B cell (primary cell): Measurements from ENCODE around the gene ARMC9. TPM values are rescaled to one million over a fixed set of nuclear protein-coding genes. Genes with fewer than 3 reads are reported as not detected.

ENCODE experiments used
- ATAC-seq: fragments of 200-7000 bp; cut with Tn5 transposase; one replicate; pipeline ENCODE4 v1.10.0; 2021; ENCODE audit warnings: low read depth, mild to moderate bottlenecking, moderate number of reproducible peaks, moderate library complexity
- CTCF ChIA-PET: fragments of 350-600 bp; sonication (Branson Sonifier 250); formaldehyde crosslinking; loops from one replicate; lab custom pipeline; 2021; ENCODE audit warnings: antibody characterized with exemption, inconsistent platforms; lab: Charles Lee
- POLR2A ChIA-PET: fragments of 350-600 bp; sonication (Branson Sonifier 250); formaldehyde crosslinking; loops from one replicate; lab custom pipeline; 2021; ENCODE audit warnings: antibody characterized with exemption; lab: Charles Lee
- DNase-seq: peaks from one replicate; pipeline ENCODE4 v3.0.0; 2013
- H2AFZ ChIP-seq: 2 replicates; pipeline ENCODE4 v1.6.1; 2012; ENCODE audit warnings: mild to moderate bottlenecking, low read depth, low read length; ENCODE audit not compliant: insufficient read depth, poor library complexity, severe bottlenecking
- H3K27ac ChIP-seq, 2 donors: 1 replicate in 1 of 2; 2 replicates in 1 of 2; pipeline ENCODE4 v1.5.1; 2012 to 2013; ENCODE audit warnings: low read length in 2 of 2, mild to moderate bottlenecking in 2 of 2, moderate library complexity in 1 of 2
- H3K27me3 ChIP-seq, 4 experiments: fragments of 200-600 bp in 1 of 4; sonication (generic) in 1 of 4; replicated peaks in 1 of 4; 1 replicate in 2 of 4; 2 replicates in 2 of 4; pipeline versions ENCODE4 v1.6.1 to v1.7.0; 2013 to 2016; ENCODE audit warnings: low read length in 3 of 4, mild to moderate bottlenecking in 2 of 4, mixed read lengths in 1 of 4, moderate library complexity in 1 of 4; ENCODE audit not compliant: insufficient read depth in 4 of 4, control insufficient read depth in 3 of 4; ENCODE audit errors: control extremely low read depth in 1 of 4
- H3K36me3 ChIP-seq, 2 experiments: replicated peaks in 1 of 2; 1 replicate in 1 of 2; 2 replicates in 1 of 2; pipeline versions ENCODE4 v1.6.1 to v1.7.1; 2013; ENCODE audit warnings: low read length in 1 of 2; ENCODE audit not compliant: insufficient read depth in 2 of 2, control insufficient read depth in 1 of 2; ENCODE audit errors: control extremely low read depth in 1 of 2, extremely low read depth in 1 of 2
- H3K4me1 ChIP-seq, 2 donors: fragments of 200-600 bp in 1 of 2; sonication (generic) in 1 of 2; 1 replicate in 1 of 2; 2 replicates in 1 of 2; pipeline versions ENCODE4 v1.5.1 to v1.6.1; 2013 to 2017; ENCODE audit warnings: low read length in 2 of 2; ENCODE audit not compliant: control insufficient read depth in 2 of 2, insufficient read depth in 2 of 2
- H3K4me2 ChIP-seq: replicated peaks from 2 replicates; pipeline ENCODE3; 2012; ENCODE audit warnings: mild to moderate bottlenecking, low read depth, low read length; ENCODE audit not compliant: poor library complexity, severe bottlenecking
- H3K4me3 ChIP-seq, 5 experiments: fragments of 200-600 bp in 1 of 5; sonication (generic) in 1 of 5; 1 replicate in 3 of 5; 2 replicates in 2 of 5; pipeline versions ENCODE4 v1.5.1 to v1.7.0; 2011 to 2016; ENCODE audit warnings: low read length in 4 of 5, mild to moderate bottlenecking in 4 of 5, low read depth in 2 of 5, control low read depth in 1 of 5, moderate library complexity in 1 of 5; ENCODE audit not compliant: insufficient read depth in 1 of 5; ENCODE audit errors: control extremely low read depth in 1 of 5, extremely low read depth in 1 of 5
- H3K79me2 ChIP-seq: fragments of 200-600 bp; sonication (generic); one replicate; pipeline ENCODE4 v1.6.0; 2016; ENCODE audit warnings: low read length; ENCODE audit not compliant: control insufficient read depth, insufficient read depth
- H3K9ac ChIP-seq: fragments of 200-600 bp; sonication (generic); 2 replicates; pipeline ENCODE4 v1.6.1; 2017; ENCODE audit warnings: mild to moderate bottlenecking, low read length, moderate library complexity
- H3K9me3 ChIP-seq, 3 donors: one replicate each; pipeline versions ENCODE4 v1.6.1 to v1.7.1; 2013; ENCODE audit warnings: low read length in 2 of 3; ENCODE audit not compliant: control insufficient read depth in 2 of 3, insufficient read depth in 1 of 3; ENCODE audit errors: control extremely low read depth in 1 of 3
- H4K20me1 ChIP-seq: 2 replicates; pipeline ENCODE4 v1.6.0; 2012; ENCODE audit warnings: mild to moderate bottlenecking, low read length; ENCODE audit not compliant: insufficient read depth, control insufficient read depth, poor library complexity, severe bottlenecking
- H3K27ac Mint-ChIP-seq: one replicate; pipeline ENCODE4 v1.8.0; 2021; ENCODE audit warnings: mixed read lengths
- H3K27me3 Mint-ChIP-seq: one replicate; pipeline ENCODE4 v1.8.0; 2021; ENCODE audit warnings: mixed read lengths
- H3K4me1 Mint-ChIP-seq: one replicate; pipeline ENCODE4 v1.8.0; 2021; ENCODE audit warnings: mixed read lengths
- H3K4me3 Mint-ChIP-seq: one replicate; pipeline ENCODE4 v1.8.0; 2021; ENCODE audit warnings: mixed read lengths
- H3K9me3 Mint-ChIP-seq: one replicate; pipeline ENCODE4 v1.8.0; 2022; ENCODE audit warnings: mixed read lengths; ENCODE audit not compliant: insufficient read depth
- CTCF ChIP-seq: fragments of 200-600 bp; IDR thresholded peaks from one replicate; pipeline ENCODE4 v1.8.0; 2022; ENCODE audit warnings: antibody characterized with exemption, mild to moderate bottlenecking
- EZH2 ChIP-seq: IDR thresholded peaks from 2 replicates; pipeline ENCODE4 v1.6.1; 2012; ENCODE audit warnings: borderline replicate concordance, low read depth, mild to moderate bottlenecking, moderate library complexity, low read length; ENCODE audit not compliant: insufficient read depth, poor library complexity, severe bottlenecking
- WGBS: methylation state at CpG from one replicate; pipeline ENCODE4 v1.1.5; 2013; ENCODE audit warnings: missing lambda C conversion rate; ENCODE audit not compliant: insufficient coverage; 5-methylcytosine and 5-hydroxymethylcytosine counted together
- intact Hi-C: fragments of 100-400 bp; cut with micrococcal nuclease; formaldehyde crosslinking; loops from one replicate; pipeline ENCODE4 v1.10.0; 2022
- polyA plus RNA-seq: library from polyadenylated mRNA; depleted of rRNA; stranded (reverse); fragments of >200 nt; gene quantifications from 2 replicates; pipeline ENCODE4 v1.2.3, GENCODE V29; 2012
- total RNA-seq, 2 donors: library from RNA; stranded (reverse); fragments of 120-200 nt in 1 of 2; gene quantifications; 1 replicate in 1 of 2; 2 replicates in 1 of 2; pipeline versions ENCODE4 v1.2.3 to v1.2.4, GENCODE V29; 2013 to 2022

ARMC9 gene
- total and polyA plus RNA-seq, 2 donors (not counting 1 experiment from before 2014, with no cell fraction given): 0.40 to 5.4 TPM

DNA sequence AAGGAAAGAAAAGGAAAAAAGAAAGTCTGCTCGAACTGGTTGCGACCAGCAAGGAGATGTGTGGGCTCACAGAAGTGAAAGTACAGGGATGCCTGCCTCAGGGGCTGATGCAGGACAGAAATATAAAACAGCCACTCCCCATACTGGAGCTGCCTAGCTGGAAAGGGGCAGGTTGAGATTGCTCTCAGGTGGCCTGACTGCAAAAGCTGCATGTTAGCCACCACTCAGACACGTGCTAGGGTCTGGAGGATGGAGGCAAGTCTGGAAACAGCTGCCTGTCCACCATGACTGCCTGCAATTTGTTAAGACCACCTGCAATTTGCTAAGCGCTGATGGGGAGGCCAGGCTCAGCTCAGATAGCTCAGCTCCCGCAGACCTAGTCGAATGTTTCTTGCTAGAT, 215.0 kb downstream of the ARMC9 start:
- H3K9ac ChIP-seq: no peak overlapping the region
- H2AFZ ChIP-seq: no peak overlapping the region
- intact Hi-C loops: loop anchor here (2.0 kb wide), 1 partner anchor 169 kb away; no protein-coding TSS in a partner anchor
- no peak overlapping the region for H3K4me3 ChIP-seq
- ChIA-PET POLR2A (no interaction called here), CTCF (interaction anchor here (0.9 to 21.6 kb wide), 10 partner anchors 38 to 312 kb away, joined by 3 to 325 read pairs (median 8); no protein-coding TSS in a partner anchor)
- Mint-ChIP-seq H3K4me1 (peaks cover 7% of the 10 kb centered on the region), H3K4me3 (no peak overlapping the region), H3K27ac (no peak overlapping the region), H3K9me3 (no peaks in the 10 kb centered on the region), H3K27me3 (peaks cover 22% of the 10 kb centered on the region)
- no peaks in the 10 kb centered on the region for H3K36me3 ChIP-seq
- peaks cover 12 to 13% of the 10 kb centered on the region in 2 donors for H3K4me1 ChIP-seq
- DNase-seq (no peak), ATAC-seq (no peak)
- H3K27ac ChIP-seq: no peak overlapping the region
- peaks cover 0 to 7% (median 7%) of the 10 kb centered on the region in 3 donors for H3K9me3 ChIP-seq
- H3K4me2 ChIP-seq: no peak overlapping the region
- H4K20me1 ChIP-seq: no peaks in the 10 kb centered on the region
- H3K79me2 ChIP-seq: no peaks in the 10 kb centered on the region
- H3K27me3 ChIP-seq: peaks cover 0 to 24% (median 10%) of the 10 kb centered on the region in 4 experiments
- WGBS: 100% methylated on average over 3 of the region's 6 CpGs
- no peak for TF ChIP-seq CTCF
- TF ChIP-seq EZH2: no peak

DNA sequence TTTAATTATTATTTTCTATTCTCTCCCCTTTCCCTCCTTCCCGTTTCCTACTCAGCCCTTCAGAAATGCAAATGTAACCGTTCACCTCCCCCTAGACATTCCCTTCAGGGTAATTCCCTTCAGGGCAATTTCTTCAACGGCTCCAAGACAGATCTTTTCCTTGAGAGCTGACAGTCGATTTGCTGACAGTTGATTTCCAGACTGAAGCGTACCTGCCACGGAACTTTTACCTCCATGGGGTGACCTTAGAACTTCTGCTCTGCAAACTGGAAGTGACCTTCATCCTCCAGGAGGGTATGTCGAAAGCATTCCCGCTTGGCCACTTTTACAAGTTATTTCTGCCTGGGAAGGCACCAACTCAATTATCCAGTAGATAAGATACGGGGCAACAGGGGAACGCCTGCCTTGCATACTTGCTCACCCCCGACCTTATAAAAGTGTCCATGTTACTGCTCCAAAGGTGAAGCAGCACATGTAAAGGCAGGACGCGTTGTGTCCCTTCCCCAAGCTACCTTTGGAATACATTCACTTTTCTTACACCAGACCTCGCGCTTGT, 215.6 kb downstream of the ARMC9 start:
- no peak overlapping the region for H3K27ac Mint-ChIP-seq
- no peak overlapping the region for H3K4me3 Mint-ChIP-seq
- no peak overlapping the region for H3K4me3 ChIP-seq
- H3K4me1 ChIP-seq: peaks cover 12 to 13% of the 10 kb centered on the region in 2 donors
- intact Hi-C loops: loop anchor here (2.0 kb wide), 1 partner anchor 169 kb away; no protein-coding TSS in a partner anchor
- peaks cover 0 to 7% (median 7%) of the 10 kb centered on the region in 3 donors for H3K9me3 ChIP-seq
- peaks cover 7% of the 10 kb centered on the region for H3K4me1 Mint-ChIP-seq
- no peak overlapping the region for H3K27ac ChIP-seq
- H3K79me2 ChIP-seq: no peaks in the 10 kb centered on the region
- ATAC-seq: no peak
- peaks cover 0 to 26% (median 10%) of the 10 kb centered on the region in 4 experiments for H3K27me3 ChIP-seq
- no peak for TF ChIP-seq EZH2
- TF ChIP-seq CTCF: no peak
- no peak for DNase-seq
- WGBS: 95% methylated on average over 12 of the region's 15 CpGs
- ChIA-PET POLR2A (no interaction called here), CTCF (interaction anchor here (0.9 to 21.6 kb wide), 8 partner anchors 116 to 311 kb away, joined by 3 to 325 read pairs (median 8); no protein-coding TSS in a partner anchor)
- H2AFZ ChIP-seq: no peak overlapping the region
- no peak overlapping the region for H3K9ac ChIP-seq
- no peaks in the 10 kb centered on the region for H3K36me3 ChIP-seq
- H3K4me2 ChIP-seq: no peak overlapping the region
- H3K27me3 Mint-ChIP-seq: peaks cover 25% of the 10 kb centered on the region
- no peaks in the 10 kb centered on the region for H3K9me3 Mint-ChIP-seq
- no peaks in the 10 kb centered on the region for H4K20me1 ChIP-seq
